Measurements from ENCODE around the gene PDXDC1. TPM values are rescaled to one million over a fixed set of nuclear protein-coding genes. Genes with fewer than 3 reads are reported as not detected.
"Not testable (repeated sequence)": the region's sequence is repeated elsewhere in the genome, so short reads cannot be mapped to it uniquely, and the experiment has no call there.

PDXDC1 gene
- polyA plus RNA-seq, 2 of the 4 experiments (the other 2 are of a cell fraction) = 71.4 to 73.9 TPM

DNA sequence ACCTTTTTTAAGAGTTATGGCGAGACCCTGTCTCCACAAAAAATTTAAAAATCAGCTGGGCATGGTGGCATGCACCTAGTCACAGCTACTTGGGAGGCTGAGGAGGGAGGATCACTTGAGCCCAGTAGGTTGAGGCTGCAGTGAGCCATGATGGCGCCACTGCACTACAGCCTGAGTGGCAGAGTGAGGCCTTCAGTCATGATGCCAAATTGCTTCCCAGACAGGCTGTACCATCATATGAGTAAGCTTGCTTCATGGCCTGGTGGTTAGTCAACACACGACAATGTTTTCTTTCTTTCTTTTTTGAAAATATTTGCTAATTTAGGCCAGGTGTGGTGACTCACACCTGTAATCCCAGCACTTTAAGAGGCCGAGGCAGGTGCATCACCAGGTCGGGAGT, 68.5 kb downstream of the PDXDC1 start:
- no peaks in the 10 kb centered on the region for H3K9me3 ChIP-seq
- no peak for DNase-seq (ENCODE audit: low read depth in 1 of 2, low spot score in 1 of 2)
- ChIA-PET CTCF (interaction anchor here (0.6 to 1.3 kb wide), 2 partner anchors 10 to 85 kb away, joined by 3 read pairs; no protein-coding TSS in a partner anchor), POLR2A (no interaction called here)
- no peak overlapping the region for H3K4me3 ChIP-seq
- H3K4me2 ChIP-seq = no peak overlapping the region
- 93% methylated on average over 5 of the region's 5 CpGs for WGBS (ENCODE audit: missing lambda C conversion rate)
- FAIRE-seq = no peak
- TF ChIP-seq, protein P1, sequence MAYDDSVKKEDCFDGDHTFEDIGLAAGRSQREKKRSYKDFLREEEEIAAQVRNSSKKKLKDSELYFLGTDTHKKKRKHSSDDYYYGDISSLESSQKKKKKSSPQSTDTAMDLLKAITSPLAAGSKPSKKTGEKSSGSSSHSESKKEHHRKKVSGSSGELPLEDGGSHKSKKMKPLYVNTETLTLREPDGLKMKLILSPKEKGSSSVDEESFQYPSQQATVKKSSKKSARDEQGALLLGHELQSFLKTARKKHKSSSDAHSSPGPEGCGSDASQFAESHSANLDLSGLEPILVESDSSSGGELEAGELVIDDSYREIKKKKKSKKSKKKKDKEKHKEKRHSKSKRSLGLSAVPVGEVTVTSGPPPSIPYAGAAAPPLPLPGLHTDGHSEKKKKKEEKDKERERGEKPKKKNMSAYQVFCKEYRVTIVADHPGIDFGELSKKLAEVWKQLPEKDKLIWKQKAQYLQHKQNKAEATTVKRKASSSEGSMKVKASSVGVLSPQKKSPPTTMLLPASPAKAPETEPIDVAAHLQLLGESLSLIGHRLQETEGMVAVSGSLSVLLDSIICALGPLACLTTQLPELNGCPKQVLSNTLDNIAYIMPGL (CRISPR knock-in tag; IDR thresholded peaks at IDR 0.05; ENCODE audit: borderline replicate concordance) = no peak
- TF ChIP-seq ESRRA (IDR thresholded peaks at IDR 0.05; ENCODE audit: borderline replicate concordance, low read length) = no peak
- no peak for TF ChIP-seq FOSL2 (IDR thresholded peaks at IDR 0.05)
- no peak for TF ChIP-seq FOSL2 (CRISPR knock-in tag; IDR thresholded peaks at IDR 0.05)
- no peak for TF ChIP-seq KDM1A (IDR thresholded peaks at IDR 0.05; ENCODE audit: low read depth)
- TF ChIP-seq, protein P2, sequence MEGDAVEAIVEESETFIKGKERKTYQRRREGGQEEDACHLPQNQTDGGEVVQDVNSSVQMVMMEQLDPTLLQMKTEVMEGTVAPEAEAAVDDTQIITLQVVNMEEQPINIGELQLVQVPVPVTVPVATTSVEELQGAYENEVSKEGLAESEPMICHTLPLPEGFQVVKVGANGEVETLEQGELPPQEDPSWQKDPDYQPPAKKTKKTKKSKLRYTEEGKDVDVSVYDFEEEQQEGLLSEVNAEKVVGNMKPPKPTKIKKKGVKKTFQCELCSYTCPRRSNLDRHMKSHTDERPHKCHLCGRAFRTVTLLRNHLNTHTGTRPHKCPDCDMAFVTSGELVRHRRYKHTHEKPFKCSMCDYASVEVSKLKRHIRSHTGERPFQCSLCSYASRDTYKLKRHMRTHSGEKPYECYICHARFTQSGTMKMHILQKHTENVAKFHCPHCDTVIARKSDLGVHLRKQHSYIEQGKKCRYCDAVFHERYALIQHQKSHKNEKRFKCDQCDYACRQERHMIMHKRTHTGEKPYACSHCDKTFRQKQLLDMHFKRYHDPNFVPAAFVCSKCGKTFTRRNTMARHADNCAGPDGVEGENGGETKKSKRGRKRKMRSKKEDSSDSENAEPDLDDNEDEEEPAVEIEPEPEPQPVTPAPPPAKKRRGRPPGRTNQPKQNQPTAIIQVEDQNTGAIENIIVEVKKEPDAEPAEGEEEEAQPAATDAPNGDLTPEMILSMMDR (IDR thresholded peaks at IDR 0.05) = no peak
- TF ChIP-seq POLR2AphosphoS2 (conservative IDR thresholded peaks at IDR 0.05; ENCODE audit: low read length) = no peak
- no peaks in the 10 kb centered on the region for H3K4me1 ChIP-seq
- no peak for ATAC-seq
- no peak overlapping the region for H3K27ac ChIP-seq

DNA sequence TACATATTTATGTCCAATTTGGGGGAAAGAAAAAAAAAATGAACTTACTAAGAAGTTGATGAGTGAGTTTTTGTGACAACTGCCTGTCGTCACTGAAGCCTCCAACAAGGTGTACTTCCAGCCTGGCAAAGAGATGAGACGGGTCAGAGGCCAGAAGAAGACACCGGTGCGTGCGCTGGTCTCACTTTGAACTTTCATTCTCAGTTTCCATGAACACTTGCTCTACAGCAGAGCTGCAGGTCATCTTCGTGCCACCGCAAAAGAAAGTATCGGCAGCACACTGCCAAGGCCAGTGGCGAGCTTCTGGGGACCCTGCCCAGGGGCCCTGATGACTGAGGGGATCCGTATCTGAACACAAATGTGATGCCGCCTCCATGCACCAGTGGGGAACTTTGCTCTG, 69.5 kb downstream of the PDXDC1 start:
- no peaks in the 10 kb centered on the region for H3K4me1 ChIP-seq
- 91% methylated on average over 11 of the region's 11 CpGs for WGBS (ENCODE audit: missing lambda C conversion rate)
- ATAC-seq (no peak), DNase-seq (ENCODE audit: low read depth in 1 of 2, low spot score in 1 of 2) (no peak), FAIRE-seq (no peak)
- H3K9me3 ChIP-seq = no peaks in the 10 kb centered on the region
- ChIA-PET CTCF (no interaction called here), POLR2A (no interaction called here)
- TF ChIP-seq RARB (CRISPR knock-in tag; IDR thresholded peaks at IDR 0.05) = no peak
- TF ChIP-seq HDAC2 (IDR thresholded peaks at IDR 0.05) = no peak
- no peak for TF ChIP-seq ZC3H11A (IDR thresholded peaks at IDR 0.05)
- TF ChIP-seq, protein P3, sequence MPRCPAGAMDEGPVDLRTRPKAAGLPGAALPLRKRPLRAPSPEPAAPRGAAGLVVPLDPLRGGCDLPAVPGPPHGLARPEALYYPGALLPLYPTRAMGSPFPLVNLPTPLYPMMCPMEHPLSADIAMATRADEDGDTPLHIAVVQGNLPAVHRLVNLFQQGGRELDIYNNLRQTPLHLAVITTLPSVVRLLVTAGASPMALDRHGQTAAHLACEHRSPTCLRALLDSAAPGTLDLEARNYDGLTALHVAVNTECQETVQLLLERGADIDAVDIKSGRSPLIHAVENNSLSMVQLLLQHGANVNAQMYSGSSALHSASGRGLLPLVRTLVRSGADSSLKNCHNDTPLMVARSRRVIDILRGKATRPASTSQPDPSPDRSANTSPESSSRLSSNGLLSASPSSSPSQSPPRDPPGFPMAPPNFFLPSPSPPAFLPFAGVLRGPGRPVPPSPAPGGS (IDR thresholded peaks at IDR 0.05) = no peak
- no peak for TF ChIP-seq CHD2 (IDR thresholded peaks at IDR 0.05; ENCODE audit: low read length, partially characterized antibody)
- no peak for TF ChIP-seq SREBF2 (IDR thresholded peaks at IDR 0.05)
- no peak for TF ChIP-seq JUN (IDR thresholded peaks at IDR 0.05)
- TF ChIP-seq PHF8 (IDR thresholded peaks at IDR 0.05; ENCODE audit: borderline replicate concordance, low read depth) = no peak
- TF ChIP-seq SMC3 (IDR thresholded peaks at IDR 0.05) = no peak
- TF ChIP-seq RAD21 (conservative IDR thresholded peaks at IDR 0.05 in 1 of 2, IDR thresholded peaks at IDR 0.05 in 1 of 2) = no peak
- TF ChIP-seq POLR2AphosphoS2 (conservative IDR thresholded peaks at IDR 0.05; ENCODE audit: low read length) = no peak
- no peak overlapping the region for H3K4me3 ChIP-seq
- no peak overlapping the region for H3K4me2 ChIP-seq
- H3K27ac ChIP-seq = no peak overlapping the region

DNA sequence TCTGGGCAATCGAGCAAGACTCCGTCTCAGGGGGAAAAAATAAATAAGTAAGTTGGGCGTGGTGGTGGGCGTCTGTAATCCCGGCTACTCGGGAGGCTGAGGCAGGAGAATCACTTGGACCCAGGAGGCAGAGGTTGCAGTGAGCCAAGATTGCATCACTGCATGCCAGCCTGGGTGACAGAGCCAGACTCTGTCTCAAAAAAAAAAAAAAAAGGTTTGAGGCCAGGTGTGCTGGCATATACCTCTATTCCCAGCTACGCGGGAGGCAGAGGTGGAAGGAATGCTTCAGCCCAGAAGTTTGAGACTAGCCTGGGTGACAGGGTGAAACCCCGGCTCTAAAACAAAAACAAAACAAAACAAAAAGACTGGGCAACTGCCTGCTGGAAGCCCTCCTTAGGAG, 70.4 kb downstream of the PDXDC1 start:
- H3K4me3 ChIP-seq; FAIRE-seq; ATAC-seq; POLR2A ChIA-PET; H3K4me2 ChIP-seq; DNase-seq (ENCODE audit: low read depth in 1 of 2, low spot score in 1 of 2); H3K9me3 ChIP-seq; H3K4me1 ChIP-seq; H3K27ac ChIP-seq: not testable (repeated sequence)
- CTCF ChIA-PET = interaction anchor here (0.7 kb wide), 1 partner anchor 868 kb away, joined by 4 read pairs; no protein-coding TSS in a partner anchor
- 93% methylated on average over 9 of the region's 9 CpGs for WGBS (ENCODE audit: missing lambda C conversion rate)

Data from A549 (cell line).